Cardiac ventricle fibroblast (primary cell): ENCODE results near the gene CX3CR1. TPM values are rescaled to one million over a fixed set of nuclear protein-coding genes. Genes with fewer than 3 reads are reported as not detected.

Source experiments
- total RNA-seq: library from RNA; depleted of rRNA; stranded (reverse); fragments of >200 nt; gene quantifications from 2 replicates; pipeline ENCODE4 v1.2.3, GENCODE V29; 2015

Gene CX3CR1
- total RNA-seq, result not detected in 2 replicates

GRCh38 chr3:39279745-39280517 lies at the start of gene CX3CR1:
TSS of gene CX3CR1 (minus strand) at chr3:39280036. CDS start at chr3:39266509, 13,527 bp downstream.

GRCh38 chr3:39329493-39329892 lies 49.7 kb upstream of the CX3CR1 start, which contains the start of gene CCR8:
TSS of gene CCR8 (plus strand) at chr3:39329709. CDS start at chr3:39332332, 2,623 bp downstream.

Other genes starting within 250 kb of the CX3CR1 start
- 0.12 and 0.15 TPM in 2 replicates for gene SCN11A, start 228.1 kb downstream of the CX3CR1 start, total RNA-seq
- 17.3 and 18.8 TPM in 2 replicates for gene WDR48, start 228.0 kb downstream of the CX3CR1 start, total RNA-seq
- gene GORASP1, start 172.4 kb downstream of the CX3CR1 start, total RNA-seq, result 29.5 and 33.7 TPM in 2 replicates
- 0.64 and 1.3 TPM in 2 replicates for gene TTC21A, start 172.4 kb downstream of the CX3CR1 start, total RNA-seq
- gene CSRNP1, start 126.4 kb downstream of the CX3CR1 start, total RNA-seq, result 2.3 and 2.4 TPM in 2 replicates
- gene XIRP1, start 87.4 kb downstream of the CX3CR1 start, total RNA-seq, result not detected in 2 replicates
- gene CCR8, start 49.7 kb upstream of the CX3CR1 start, total RNA-seq, result not detected in 2 replicates
- 28.5 and 30.5 TPM in 2 replicates for gene SLC25A38, start 103.3 kb upstream of the CX3CR1 start, total RNA-seq
- gene RPSA, start 126.7 kb upstream of the CX3CR1 start, total RNA-seq, result 1,070 and 1,205 TPM in 2 replicates
- not detected in 2 replicates for gene MOBP, start 187.6 kb upstream of the CX3CR1 start, total RNA-seq